ENCODE results near the gene FAR1. TPM values are rescaled to one million over a fixed set of nuclear protein-coding genes. Genes with fewer than 3 reads are reported as not detected.

FAR1 gene
- total RNA-seq, 2 donors from 2014 or later = 40.2 to 43.2 TPM

DNA sequence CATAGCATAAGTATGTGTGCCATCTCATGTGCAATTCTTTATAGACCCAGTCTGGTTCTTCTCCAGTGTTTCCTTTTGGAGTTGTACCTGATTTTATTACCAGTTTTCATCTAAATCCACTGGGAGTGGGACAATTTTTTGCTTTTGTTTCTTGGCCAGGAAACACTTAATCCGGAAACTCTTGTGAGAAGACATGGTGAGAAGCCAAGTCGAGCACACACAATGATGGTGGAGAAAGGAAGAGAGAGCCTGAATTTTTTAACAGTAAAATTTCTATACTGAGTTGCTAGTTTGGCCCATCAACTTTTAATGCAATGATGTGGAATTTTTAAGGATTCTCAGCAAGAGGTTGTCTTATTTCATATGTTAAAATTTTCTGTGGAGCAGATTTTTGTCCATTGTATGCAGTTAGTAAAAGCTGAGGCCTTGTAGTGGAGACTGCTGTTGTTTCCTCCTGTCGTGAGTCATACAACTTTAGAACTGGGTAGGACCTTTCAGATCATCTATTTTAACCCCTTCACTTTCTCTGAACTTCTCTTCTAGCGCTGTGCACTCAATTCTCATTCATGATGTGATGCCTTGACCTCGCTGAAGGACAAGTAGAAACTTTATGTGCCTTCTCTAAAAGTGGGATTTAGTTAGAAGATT lies 17.1 kb downstream of the FAR1 start:
- no peak for ATAC-seq
- no peak overlapping the region for H3K27ac ChIP-seq
- TF ChIP-seq, protein P1, sequence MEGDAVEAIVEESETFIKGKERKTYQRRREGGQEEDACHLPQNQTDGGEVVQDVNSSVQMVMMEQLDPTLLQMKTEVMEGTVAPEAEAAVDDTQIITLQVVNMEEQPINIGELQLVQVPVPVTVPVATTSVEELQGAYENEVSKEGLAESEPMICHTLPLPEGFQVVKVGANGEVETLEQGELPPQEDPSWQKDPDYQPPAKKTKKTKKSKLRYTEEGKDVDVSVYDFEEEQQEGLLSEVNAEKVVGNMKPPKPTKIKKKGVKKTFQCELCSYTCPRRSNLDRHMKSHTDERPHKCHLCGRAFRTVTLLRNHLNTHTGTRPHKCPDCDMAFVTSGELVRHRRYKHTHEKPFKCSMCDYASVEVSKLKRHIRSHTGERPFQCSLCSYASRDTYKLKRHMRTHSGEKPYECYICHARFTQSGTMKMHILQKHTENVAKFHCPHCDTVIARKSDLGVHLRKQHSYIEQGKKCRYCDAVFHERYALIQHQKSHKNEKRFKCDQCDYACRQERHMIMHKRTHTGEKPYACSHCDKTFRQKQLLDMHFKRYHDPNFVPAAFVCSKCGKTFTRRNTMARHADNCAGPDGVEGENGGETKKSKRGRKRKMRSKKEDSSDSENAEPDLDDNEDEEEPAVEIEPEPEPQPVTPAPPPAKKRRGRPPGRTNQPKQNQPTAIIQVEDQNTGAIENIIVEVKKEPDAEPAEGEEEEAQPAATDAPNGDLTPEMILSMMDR (IDR thresholded peaks at IDR 0.05) = no peak
- TF ChIP-seq POLR2A (IDR thresholded peaks at IDR 0.05) = no peak

GRCh38 chr11:13686776-13687175 lies 18.3 kb downstream of the FAR1 start:
- no peaks in the 10 kb centered on the region for H3K36me3 ChIP-seq (replicated peaks in 1 of 2; ENCODE audit: insufficient read depth in 1 of 2, low read depth in 2 of 2)
- DNase-seq (no peak), ATAC-seq (no peak)
- H3K4me1 ChIP-seq = no peaks in the 10 kb centered on the region
- no peaks in the 10 kb centered on the region for H3K27me3 ChIP-seq
- H3K27ac ChIP-seq = no peak overlapping the region
- intact Hi-C loops (cut with DNase I) = no loop called here
- no peak overlapping the region for H3K4me3 ChIP-seq
- 75 to 79% methylated on average over 1 of the region's 1 CpG for WGBS, 2 donors
- TF ChIP-seq, protein P1 (IDR thresholded peaks at IDR 0.05) = no peak
- TF ChIP-seq POLR2A (IDR thresholded peaks at IDR 0.05) = no peak
- no peaks in the 10 kb centered on the region for H3K9me3 ChIP-seq

More for the DNA sequence above, 17.1 kb downstream of the FAR1 start:
- Histone ChIP-seq H3K36me3 (replicated peaks in 1 of 2; ENCODE audit: insufficient read depth in 1 of 2, low read depth in 2 of 2) (no peaks in the 10 kb centered on the region), H3K9me3 (no peaks in the 10 kb centered on the region), H3K27me3 (no peaks in the 10 kb centered on the region), H3K4me3 (no peak overlapping the region), H3K4me1 (peaks cover 2% of the 10 kb centered on the region)
- WGBS, 2 donors = 66 to 73% methylated on average over 5 of the region's 5 CpGs
- no peak for DNase-seq
- intact Hi-C loops (cut with DNase I) = no loop called here

DNA sequence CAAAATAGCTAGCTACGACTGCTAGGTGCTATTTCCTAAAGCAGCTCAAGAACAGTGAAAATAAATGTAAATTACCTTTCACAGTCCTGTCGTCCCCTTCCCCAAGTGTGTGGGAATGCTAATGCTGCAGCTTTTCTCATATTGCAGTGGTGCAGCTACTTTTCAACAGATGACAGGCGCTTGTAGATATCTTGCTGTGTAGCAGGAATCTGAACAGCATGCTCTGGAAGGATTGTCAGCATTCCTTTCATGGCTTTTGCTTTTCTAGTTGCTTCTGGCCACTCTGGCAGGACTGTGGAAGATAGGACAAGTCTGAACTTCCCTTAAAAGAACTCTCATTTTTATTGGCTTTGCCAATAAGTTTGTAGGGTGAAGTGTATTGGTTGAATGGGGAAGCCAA lies 18.8 kb downstream of the FAR1 start:
- TF ChIP-seq, protein P1 (IDR thresholded peaks at IDR 0.05) = no peak
- TF ChIP-seq POLR2A (IDR thresholded peaks at IDR 0.05) = no peak
- no peak for ATAC-seq

DNA sequence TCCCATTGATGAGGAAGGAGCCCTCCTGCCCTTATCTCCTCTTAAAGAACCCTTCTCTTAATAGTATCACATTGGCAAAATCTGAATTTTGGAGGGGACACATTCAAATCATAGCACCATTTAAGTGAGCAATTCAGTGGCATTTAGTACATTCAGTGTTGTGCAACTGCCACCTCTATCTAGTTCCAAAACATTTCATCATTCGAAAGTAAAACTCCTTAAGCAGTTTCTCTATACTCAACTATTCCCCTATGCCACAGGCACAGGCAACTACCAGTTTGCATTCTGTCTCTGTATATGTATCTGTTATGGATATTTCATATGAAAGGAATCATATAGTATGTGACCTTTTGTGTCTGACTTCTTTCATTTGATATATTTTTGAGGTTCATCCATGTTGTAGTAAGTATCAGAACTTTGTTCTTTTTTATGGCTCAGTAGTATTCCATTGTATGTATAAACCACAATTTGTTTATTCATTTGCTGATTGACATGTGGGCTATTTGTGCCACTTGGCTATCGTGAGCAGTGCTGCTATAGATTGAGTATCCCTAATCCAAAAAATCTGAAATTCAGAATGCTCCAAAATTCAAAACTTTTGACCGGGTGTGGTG lies 22.9 kb downstream of the FAR1 start:
- TF ChIP-seq, protein P1 (IDR thresholded peaks at IDR 0.05) = no peak
- TF ChIP-seq POLR2A (IDR thresholded peaks at IDR 0.05) = no peak
- Histone ChIP-seq H3K9me3 (no peaks in the 10 kb centered on the region), H3K36me3 (replicated peaks in 1 of 2; ENCODE audit: insufficient read depth in 1 of 2, low read depth in 2 of 2) (no peaks in the 10 kb centered on the region), H3K4me1 (peaks cover 15% of the 10 kb centered on the region), H3K27me3 (no peaks in the 10 kb centered on the region), H3K4me3 (no peak overlapping the region), H3K27ac (no peak overlapping the region)
- DNase-seq (no peak), ATAC-seq (no peak)
- 97% methylated on average over 3 of the region's 3 CpGs for WGBS, 2 donors
- intact Hi-C loops (cut with DNase I) = no loop called here

More for the DNA sequence above, 18.8 kb downstream of the FAR1 start:
- no peak for DNase-seq
- H3K4me1 ChIP-seq = peaks cover 3% of the 10 kb centered on the region
- WGBS, 2 donors = 92 to 100% methylated on average over 3 of the region's 3 CpGs
- H3K27me3 ChIP-seq = no peaks in the 10 kb centered on the region
- no peaks in the 10 kb centered on the region for H3K9me3 ChIP-seq
- no peak overlapping the region for H3K4me3 ChIP-seq
- H3K27ac ChIP-seq = no peak overlapping the region
- intact Hi-C loops (cut with DNase I) = no loop called here
- H3K36me3 ChIP-seq (replicated peaks in 1 of 2; ENCODE audit: insufficient read depth in 1 of 2, low read depth in 2 of 2) = no peaks in the 10 kb centered on the region

DNA sequence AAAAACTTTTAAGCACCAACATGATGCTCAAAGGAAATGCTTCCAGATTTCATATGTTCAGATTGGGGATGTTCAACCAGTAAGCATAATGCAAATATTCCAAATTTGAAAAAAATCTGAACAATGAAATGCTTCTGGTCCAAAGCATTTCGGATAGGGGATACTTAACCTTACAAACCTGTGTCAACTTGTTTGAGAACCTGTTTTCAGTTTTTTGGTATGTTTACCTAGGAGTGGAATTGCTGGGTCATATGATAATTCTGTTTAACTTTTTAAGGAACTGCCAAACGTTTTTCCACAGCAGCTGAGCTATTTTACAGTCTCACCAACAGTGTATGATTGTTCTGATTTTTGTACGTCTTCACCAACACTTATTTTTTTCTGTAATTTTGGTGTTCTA lies 23.7 kb downstream of the FAR1 start:
- peak; percentile 30 for ATAC-seq
- H3K4me1 ChIP-seq = peaks cover 15% of the 10 kb centered on the region
- H3K36me3 ChIP-seq (replicated peaks in 1 of 2; ENCODE audit: insufficient read depth in 1 of 2, low read depth in 2 of 2) = no peaks in the 10 kb centered on the region
- intact Hi-C loops (cut with DNase I) = no loop called here
- no peak overlapping the region for H3K4me3 ChIP-seq
- no peaks in the 10 kb centered on the region for H3K9me3 ChIP-seq
- no peaks in the 10 kb centered on the region for H3K27me3 ChIP-seq
- no peak for DNase-seq
- TF ChIP-seq, protein P1 (IDR thresholded peaks at IDR 0.05) = no peak
- TF ChIP-seq POLR2A (IDR thresholded peaks at IDR 0.05) = no peak
- WGBS, 2 donors = 30 to 37% methylated on average over 3 of the region's 3 CpGs
- no peak overlapping the region for H3K27ac ChIP-seq

All from body of pancreas (tissue), 4 donors.